Liver (tissue), 9 donors: ENCODE measurements around the gene MAGI1. TPM values are rescaled to one million over a fixed set of nuclear protein-coding genes. Genes with fewer than 3 reads are reported as not detected.

ENCODE experiments used
- DNase-seq: peaks from one replicate; pipeline ENCODE4 v3.0.0-alpha.2; 2017; ENCODE audit warnings: low spot score
- H3K27ac ChIP-seq, 2 donors: one replicate each; pipeline ENCODE4 v1.7.0; 2013; ENCODE audit warnings: inconsistent platforms in 2 of 2, low read length in 2 of 2, control low read depth in 1 of 2, low read depth in 1 of 2, mild to moderate bottlenecking in 1 of 2
- H3K27me3 ChIP-seq, 4 donors: one replicate each; pipeline versions ENCODE4 v1.6.1 to v1.7.0; 2013; ENCODE audit warnings: low read length in 3 of 4, inconsistent platforms in 1 of 4, mild to moderate bottlenecking in 1 of 4, moderate library complexity in 1 of 4; ENCODE audit not compliant: control insufficient read depth in 4 of 4, insufficient read depth in 4 of 4
- H3K36me3 ChIP-seq, 4 donors: one replicate each; pipeline versions ENCODE4 v1.6.1 to v1.7.0; 2013; ENCODE audit warnings: low read length in 3 of 4, mild to moderate bottlenecking in 3 of 4, low read depth in 1 of 4, moderate library complexity in 1 of 4; ENCODE audit not compliant: control insufficient read depth in 4 of 4, insufficient read depth in 3 of 4
- H3K4me1 ChIP-seq, 4 donors: one replicate each; pipeline versions ENCODE4 v1.6.1 to v1.7.0; 2013; ENCODE audit warnings: low read length in 3 of 4, mild to moderate bottlenecking in 3 of 4, moderate library complexity in 1 of 4; ENCODE audit not compliant: control insufficient read depth in 4 of 4, insufficient read depth in 4 of 4
- H3K4me3 ChIP-seq, 3 donors: one replicate each; pipeline versions ENCODE4 v1.6.1 to v1.7.0; 2013; ENCODE audit warnings: low read length in 3 of 3, control low read depth in 1 of 3, low read depth in 1 of 3, mild to moderate bottlenecking in 1 of 3
- H3K9ac ChIP-seq, 2 donors: one replicate each; pipeline ENCODE4 v1.7.0; 2013; ENCODE audit warnings: low read length in 2 of 2, mild to moderate bottlenecking in 2 of 2, moderate library complexity in 2 of 2, control low read depth in 1 of 2, low read depth in 1 of 2
- H3K9me3 ChIP-seq, 4 donors: one replicate each; pipeline versions ENCODE4 v1.6.1 to v1.7.0; 2013; ENCODE audit warnings: low read length in 3 of 4; ENCODE audit not compliant: control insufficient read depth in 4 of 4
- EGR1 ChIP-seq, 2 donors: IDR thresholded peaks; 2 replicates each; pipeline ENCODE4 v1.6.1; 2016 to 2018; ENCODE audit warnings: antibody characterized with exemption in 2 of 2, low read depth in 2 of 2
- FOXA1 ChIP-seq: IDR thresholded peaks from 2 replicates; pipeline ENCODE4 v1.6.1; 2016; ENCODE audit warnings: antibody characterized with exemption
- FOXA2 ChIP-seq: IDR thresholded peaks from 2 replicates; pipeline ENCODE4 v1.6.1; 2016; ENCODE audit warnings: antibody characterized with exemption
- GABPA ChIP-seq, 2 donors: IDR thresholded peaks in 1 of 2; conservative IDR thresholded peaks in 1 of 2; 2 replicates each; pipeline ENCODE4 v1.6.1; 2016; ENCODE audit warnings: antibody characterized with exemption in 2 of 2, mild to moderate bottlenecking in 1 of 2, moderate library complexity in 1 of 2
- HNF4A ChIP-seq, 2 donors: conservative IDR thresholded peaks; 2 replicates each; pipeline ENCODE4 v1.6.1; 2016; ENCODE audit warnings: antibody characterized with exemption in 2 of 2, mild to moderate bottlenecking in 2 of 2
- HNF4G ChIP-seq: IDR thresholded peaks from 2 replicates; pipeline ENCODE4 v1.6.1; 2016; ENCODE audit warnings: antibody characterized with exemption
- JUND ChIP-seq, 2 donors: IDR thresholded peaks; 2 replicates each; pipeline ENCODE4 v1.6.1; 2016; ENCODE audit warnings: antibody characterized with exemption in 2 of 2
- NR2F2 ChIP-seq: IDR thresholded peaks from 2 replicates; pipeline ENCODE4 v1.6.1; 2016; ENCODE audit warnings: antibody characterized with exemption
- RAD21 ChIP-seq, 2 donors: IDR thresholded peaks; 2 replicates each; pipeline ENCODE4 v1.6.1; 2016; ENCODE audit warnings: antibody characterized with exemption in 2 of 2, mild to moderate bottlenecking in 2 of 2
- RXRA ChIP-seq, 2 donors: IDR thresholded peaks; 2 replicates each; pipeline ENCODE4 v1.6.1; 2017 to 2018; ENCODE audit warnings: antibody characterized with exemption in 2 of 2, mild to moderate bottlenecking in 1 of 2
- SP1 ChIP-seq: IDR thresholded peaks from 2 replicates; pipeline ENCODE4 v1.6.1; 2018; ENCODE audit warnings: antibody characterized with exemption, mild to moderate bottlenecking
- TAF1 ChIP-seq: conservative IDR thresholded peaks from 2 replicates; pipeline ENCODE4 v1.6.1; 2016; ENCODE audit warnings: antibody characterized with exemption, mild to moderate bottlenecking
- YY1 ChIP-seq: IDR thresholded peaks from 2 replicates; pipeline ENCODE4 v1.6.1; 2016; ENCODE audit warnings: antibody characterized with exemption, mild to moderate bottlenecking
- WGBS: extraction: QIAGEN DNeasy Blood & Tissue Kit; methylation state at CpG from one replicate; pipeline ENCODE4 v1.1.7; 2013; 5-methylcytosine and 5-hydroxymethylcytosine counted together
- polyA plus RNA-seq, 2 donors: library from polyadenylated mRNA; stranded (reverse) in 1 of 2; unstranded in 1 of 2; fragments of 200-250 nt in 1 of 2; fragments of >200 nt in 1 of 2; fragmentation: Nextera tagmentation in 1 of 2; extraction: Ambion mirVana in 1 of 2; gene quantifications; one replicate each; pipeline versions ENCODE4 v1.2.1 to v1.2.3, GENCODE V29; 2013 to 2015
- total RNA-seq, 2 donors: library from RNA; depleted of rRNA; stranded (reverse); fragments of >200 nt; gene quantifications; one replicate each; pipeline ENCODE4 v1.2.3, GENCODE V29; 2014
- TF ChIP-seq, protein P1 (sequence below): fragments of 150-350 bp; IDR thresholded peaks from 2 replicates; pipeline ENCODE4 v1.5.1; 2017; ENCODE audit warnings: improper control_type of control experiment, low read depth, low read length; ENCODE audit not compliant: missing input control
- TF ChIP-seq, protein P2 (sequence below): IDR thresholded peaks from 2 replicates; pipeline ENCODE4 v1.6.1; 2016; ENCODE audit warnings: antibody characterized with exemption
- TF ChIP-seq, protein P3 (sequence below): IDR thresholded peaks from 2 replicates; pipeline ENCODE4 v1.6.1; 2016; ENCODE audit warnings: antibody characterized with exemption
- TF ChIP-seq, protein P4 (sequence below): IDR thresholded peaks from 2 replicates; pipeline ENCODE4 v1.6.1; 2016; ENCODE audit warnings: antibody characterized with exemption
- TF ChIP-seq, protein P5 (sequence below): IDR thresholded peaks from 2 replicates; pipeline ENCODE4 v1.6.1; 2016; ENCODE audit warnings: antibody characterized with exemption, mild to moderate bottlenecking
- donor health status: healthy.
- donor health status: healthy.
- donor health status: healthy.
- donor health status: healthy.
- donor health status: healthy.

MAGI1 gene
- total and polyA plus RNA-seq, 4 donors: 9.6 to 68.8 (median 14.0) TPM

DNA sequence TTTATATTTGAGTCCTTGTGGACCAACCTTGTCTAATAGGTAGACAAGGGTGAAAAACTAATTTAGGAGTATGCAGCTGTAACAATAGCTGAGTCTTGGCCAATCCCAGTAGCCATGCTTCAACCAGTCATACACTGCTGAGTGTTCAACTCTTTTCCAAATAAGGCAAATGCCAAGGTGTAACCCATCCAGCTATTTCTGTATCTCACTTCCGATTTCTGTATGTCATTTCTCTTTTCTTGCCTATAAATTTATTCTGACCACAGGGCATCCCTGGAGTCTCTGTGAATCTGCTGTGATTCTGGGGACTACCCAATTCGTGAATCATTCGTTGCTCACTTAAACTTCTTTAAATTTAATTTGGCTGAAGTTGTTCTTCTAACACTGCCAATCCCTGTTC lies 93.2 kb downstream of the MAGI1 start (continued):
- TF ChIP-seq, protein P1, sequence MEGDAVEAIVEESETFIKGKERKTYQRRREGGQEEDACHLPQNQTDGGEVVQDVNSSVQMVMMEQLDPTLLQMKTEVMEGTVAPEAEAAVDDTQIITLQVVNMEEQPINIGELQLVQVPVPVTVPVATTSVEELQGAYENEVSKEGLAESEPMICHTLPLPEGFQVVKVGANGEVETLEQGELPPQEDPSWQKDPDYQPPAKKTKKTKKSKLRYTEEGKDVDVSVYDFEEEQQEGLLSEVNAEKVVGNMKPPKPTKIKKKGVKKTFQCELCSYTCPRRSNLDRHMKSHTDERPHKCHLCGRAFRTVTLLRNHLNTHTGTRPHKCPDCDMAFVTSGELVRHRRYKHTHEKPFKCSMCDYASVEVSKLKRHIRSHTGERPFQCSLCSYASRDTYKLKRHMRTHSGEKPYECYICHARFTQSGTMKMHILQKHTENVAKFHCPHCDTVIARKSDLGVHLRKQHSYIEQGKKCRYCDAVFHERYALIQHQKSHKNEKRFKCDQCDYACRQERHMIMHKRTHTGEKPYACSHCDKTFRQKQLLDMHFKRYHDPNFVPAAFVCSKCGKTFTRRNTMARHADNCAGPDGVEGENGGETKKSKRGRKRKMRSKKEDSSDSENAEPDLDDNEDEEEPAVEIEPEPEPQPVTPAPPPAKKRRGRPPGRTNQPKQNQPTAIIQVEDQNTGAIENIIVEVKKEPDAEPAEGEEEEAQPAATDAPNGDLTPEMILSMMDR: no peak
- no peak for TF ChIP-seq FOXA2
- TF ChIP-seq, protein P2, sequence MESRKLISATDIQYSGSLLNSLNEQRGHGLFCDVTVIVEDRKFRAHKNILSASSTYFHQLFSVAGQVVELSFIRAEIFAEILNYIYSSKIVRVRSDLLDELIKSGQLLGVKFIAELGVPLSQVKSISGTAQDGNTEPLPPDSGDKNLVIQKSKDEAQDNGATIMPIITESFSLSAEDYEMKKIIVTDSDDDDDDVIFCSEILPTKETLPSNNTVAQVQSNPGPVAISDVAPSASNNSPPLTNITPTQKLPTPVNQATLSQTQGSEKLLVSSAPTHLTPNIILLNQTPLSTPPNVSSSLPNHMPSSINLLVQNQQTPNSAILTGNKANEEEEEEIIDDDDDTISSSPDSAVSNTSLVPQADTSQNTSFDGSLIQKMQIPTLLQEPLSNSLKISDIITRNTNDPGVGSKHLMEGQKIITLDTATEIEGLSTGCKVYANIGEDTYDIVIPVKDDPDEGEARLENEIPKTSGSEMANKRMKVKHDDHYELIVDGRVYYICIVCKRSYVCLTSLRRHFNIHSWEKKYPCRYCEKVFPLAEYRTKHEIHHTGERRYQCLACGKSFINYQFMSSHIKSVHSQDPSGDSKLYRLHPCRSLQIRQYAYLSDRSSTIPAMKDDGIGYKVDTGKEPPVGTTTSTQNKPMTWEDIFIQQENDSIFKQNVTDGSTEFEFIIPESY: no peak

DNA sequence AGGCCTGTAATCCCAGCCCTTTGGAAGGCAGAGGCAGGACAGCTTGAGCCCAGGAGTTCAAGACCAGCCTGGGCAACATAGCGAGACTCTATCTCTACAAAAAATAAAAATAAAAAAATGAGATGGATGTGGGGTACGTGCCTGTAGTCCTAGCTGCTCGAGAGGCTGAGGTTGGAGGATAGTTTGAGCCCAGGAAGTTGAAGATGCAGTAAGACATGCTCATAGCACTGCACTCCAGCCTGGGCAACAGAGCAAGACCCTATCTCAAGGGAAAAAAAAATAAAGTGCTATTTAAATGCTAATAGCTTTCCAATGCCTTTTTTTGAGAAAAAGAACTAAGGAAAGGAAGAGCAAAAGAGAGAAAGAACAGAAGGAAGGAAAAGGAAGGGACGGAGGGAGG lies 94.5 kb downstream of the MAGI1 start:
- Histone ChIP-seq H3K4me1 (peaks cover 5 to 43% (median 26%) of the 10 kb centered on the region in 4 donors), H3K4me3 (no peak overlapping the region), H3K27ac (no peak overlapping the region), H3K9ac (no peak overlapping the region), H3K27me3 (no peaks in the 10 kb centered on the region), H3K9me3 (no peaks in the 10 kb centered on the region), H3K36me3 (no peaks in the 10 kb centered on the region)
- 90% methylated on average over 4 of the region's 4 CpGs for WGBS
- no peak for DNase-seq
- no peak for TF ChIP-seq JUND (IDR thresholded peaks at IDR 0.05)
- TF ChIP-seq, protein P3, sequence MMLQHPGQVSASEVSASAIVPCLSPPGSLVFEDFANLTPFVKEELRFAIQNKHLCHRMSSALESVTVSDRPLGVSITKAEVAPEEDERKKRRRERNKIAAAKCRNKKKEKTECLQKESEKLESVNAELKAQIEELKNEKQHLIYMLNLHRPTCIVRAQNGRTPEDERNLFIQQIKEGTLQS: no peak
- TF ChIP-seq, protein P1: no peak
- TF ChIP-seq HNF4A (conservative IDR thresholded peaks at IDR 0.05): no peak
- TF ChIP-seq YY1: no peak
- TF ChIP-seq, protein P4, sequence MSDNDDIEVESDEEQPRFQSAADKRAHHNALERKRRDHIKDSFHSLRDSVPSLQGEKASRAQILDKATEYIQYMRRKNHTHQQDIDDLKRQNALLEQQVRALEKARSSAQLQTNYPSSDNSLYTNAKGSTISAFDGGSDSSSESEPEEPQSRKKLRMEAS: no peak
- TF ChIP-seq HNF4G: no peak
- TF ChIP-seq RAD21 (IDR thresholded peaks at IDR 0.05): no peak
- TF ChIP-seq, protein P5, sequence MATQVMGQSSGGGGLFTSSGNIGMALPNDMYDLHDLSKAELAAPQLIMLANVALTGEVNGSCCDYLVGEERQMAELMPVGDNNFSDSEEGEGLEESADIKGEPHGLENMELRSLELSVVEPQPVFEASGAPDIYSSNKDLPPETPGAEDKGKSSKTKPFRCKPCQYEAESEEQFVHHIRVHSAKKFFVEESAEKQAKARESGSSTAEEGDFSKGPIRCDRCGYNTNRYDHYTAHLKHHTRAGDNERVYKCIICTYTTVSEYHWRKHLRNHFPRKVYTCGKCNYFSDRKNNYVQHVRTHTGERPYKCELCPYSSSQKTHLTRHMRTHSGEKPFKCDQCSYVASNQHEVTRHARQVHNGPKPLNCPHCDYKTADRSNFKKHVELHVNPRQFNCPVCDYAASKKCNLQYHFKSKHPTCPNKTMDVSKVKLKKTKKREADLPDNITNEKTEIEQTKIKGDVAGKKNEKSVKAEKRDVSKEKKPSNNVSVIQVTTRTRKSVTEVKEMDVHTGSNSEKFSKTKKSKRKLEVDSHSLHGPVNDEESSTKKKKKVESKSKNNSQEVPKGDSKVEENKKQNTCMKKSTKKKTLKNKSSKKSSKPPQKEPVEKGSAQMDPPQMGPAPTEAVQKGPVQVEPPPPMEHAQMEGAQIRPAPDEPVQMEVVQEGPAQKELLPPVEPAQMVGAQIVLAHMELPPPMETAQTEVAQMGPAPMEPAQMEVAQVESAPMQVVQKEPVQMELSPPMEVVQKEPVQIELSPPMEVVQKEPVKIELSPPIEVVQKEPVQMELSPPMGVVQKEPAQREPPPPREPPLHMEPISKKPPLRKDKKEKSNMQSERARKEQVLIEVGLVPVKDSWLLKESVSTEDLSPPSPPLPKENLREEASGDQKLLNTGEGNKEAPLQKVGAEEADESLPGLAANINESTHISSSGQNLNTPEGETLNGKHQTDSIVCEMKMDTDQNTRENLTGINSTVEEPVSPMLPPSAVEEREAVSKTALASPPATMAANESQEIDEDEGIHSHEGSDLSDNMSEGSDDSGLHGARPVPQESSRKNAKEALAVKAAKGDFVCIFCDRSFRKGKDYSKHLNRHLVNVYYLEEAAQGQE: no peak
- no peak for TF ChIP-seq TAF1
- no peak for TF ChIP-seq RXRA (IDR thresholded peaks at IDR 0.05)
- no peak for TF ChIP-seq FOXA1
- no peak for TF ChIP-seq FOXA2
- TF ChIP-seq NR2F2: no peak
- TF ChIP-seq SP1: no peak
- TF ChIP-seq GABPA (IDR thresholded peaks at IDR 0.05 in 1 of 2, conservative IDR thresholded peaks at IDR 0.05 in 1 of 2): no peak
- no peak for TF ChIP-seq EGR1 (IDR thresholded peaks at IDR 0.05; ENCODE audit: low read depth in 2 of 2)
- TF ChIP-seq, protein P2: no peak
